WTC11 (cell line): ENCODE results near the gene FAM20C. TPM values are rescaled to one million over a fixed set of nuclear protein-coding genes. Genes with fewer than 3 reads are reported as not detected.

Experiments
- ATAC-seq: fragments of 200-7000 bp; cut with Tn5 transposase; 2 replicates; pipeline ENCODE4 v1.10.0; 2021; ENCODE audit warnings: mild to moderate bottlenecking, moderate library complexity
- CTCF ChIA-PET: fragments of 300-600 bp; sonication (Branson Sonifier 250); formaldehyde crosslinking; loops from one replicate; lab custom pipeline; 2021; ENCODE audit warnings: antibody characterized with exemption; lab: Charles Lee
- POLR2A ChIA-PET: fragments of 350-600 bp; sonication (Branson Sonifier 250); formaldehyde crosslinking; loops from one replicate; lab custom pipeline; 2021; ENCODE audit warnings: antibody characterized with exemption; lab: Charles Lee
- DNase-seq: peaks from one replicate; pipeline ENCODE4 v3.0.0; 2021; ENCODE audit warnings: low spot score
- H3K27ac Mint-ChIP-seq: 2 replicates; pipeline ENCODE4 v1.8.0; 2021; ENCODE audit warnings: mixed read lengths
- H3K27me3 Mint-ChIP-seq: 2 replicates; pipeline ENCODE4 v1.8.0; 2021; ENCODE audit warnings: low read depth, mild to moderate bottlenecking, moderate library complexity, mixed read lengths
- H3K36me3 Mint-ChIP-seq: 2 replicates; pipeline ENCODE4 v1.8.0; 2021; ENCODE audit warnings: mixed read lengths
- H3K4me1 Mint-ChIP-seq: 2 replicates; pipeline ENCODE4 v1.8.0; 2022; ENCODE audit warnings: mixed read lengths
- H3K4me3 Mint-ChIP-seq: 2 replicates; pipeline ENCODE4 v1.8.0; 2021; ENCODE audit warnings: mild to moderate bottlenecking, moderate library complexity, mixed read lengths
- H3K9me3 Mint-ChIP-seq: 2 replicates; pipeline ENCODE4 v1.8.0; 2021; ENCODE audit warnings: mixed read lengths
- AFF4 ChIP-seq: sonication (generic); formaldehyde crosslinking; IDR thresholded peaks from 2 replicates; pipeline ENCODE4 v1.8.1; 2023; ENCODE audit warnings: mild to moderate bottlenecking, missing genetic modification reagents, borderline replicate concordance
- AR ChIP-seq: fragments of 250-450 bp; sonication (Bioruptor Pico); IDR thresholded peaks from 2 replicates; pipeline ENCODE4 v1.9.0; 2021; ENCODE audit warnings: mild to moderate bottlenecking
- ARID4B ChIP-seq: sonication (generic); formaldehyde crosslinking; IDR thresholded peaks from 2 replicates; pipeline ENCODE4 v1.8.0; 2023; ENCODE audit warnings: missing genetic modification reagents, mild to moderate bottlenecking, borderline replicate concordance
- CREB1 ChIP-seq: sonication (generic); formaldehyde crosslinking; IDR thresholded peaks from 2 replicates; pipeline ENCODE4 v1.8.0; 2023; ENCODE audit warnings: mild to moderate bottlenecking, missing genetic modification reagents
- E2F5 ChIP-seq: sonication (generic); formaldehyde crosslinking; IDR thresholded peaks from 2 replicates; pipeline ENCODE4 v1.8.1; 2022; ENCODE audit warnings: mild to moderate bottlenecking, moderate library complexity, missing genetic modification reagents
- MXD4 ChIP-seq: fragments of 250-450 bp; sonication (Bioruptor Pico); IDR thresholded peaks from 2 replicates; pipeline ENCODE4 v1.8.0; 2021; ENCODE audit warnings: mild to moderate bottlenecking, moderate library complexity, borderline replicate concordance
- TP53 ChIP-seq: sonication (generic); formaldehyde crosslinking; IDR thresholded peaks from 2 replicates; pipeline ENCODE4 v1.8.1; 2023; ENCODE audit warnings: mild to moderate bottlenecking, missing genetic modification reagents
- ZNF396 ChIP-seq: fragments of 250-450 bp; sonication (Bioruptor Pico); IDR thresholded peaks from 2 replicates; pipeline ENCODE4 v1.8.0; 2021; ENCODE audit warnings: mild to moderate bottlenecking, moderate library complexity, borderline replicate concordance
- ZNF416 ChIP-seq: fragments of 250-450 bp; sonication (Bioruptor Pico); IDR thresholded peaks from 2 replicates; pipeline ENCODE4 v1.9.0; 2021; ENCODE audit warnings: mild to moderate bottlenecking, inconsistent platforms
- total RNA-seq: library from RNA; stranded (reverse); gene quantifications from 3 replicates; pipeline ENCODE4 v1.2.3, GENCODE V29; 2021
- TF ChIP-seq, protein P1 (sequence below): sonication (generic); formaldehyde crosslinking; IDR thresholded peaks from 2 replicates; pipeline ENCODE4 v1.8.0; 2023; ENCODE audit warnings: missing genetic modification reagents
- TF ChIP-seq, protein P2 (sequence below): sonication (generic); formaldehyde crosslinking; IDR thresholded peaks from 2 replicates; pipeline ENCODE4 v1.8.1; 2023; ENCODE audit warnings: mild to moderate bottlenecking, moderate library complexity, missing genetic modification reagents

FAM20C gene
- total RNA-seq, 1 experiment from 2014 or later = 64.9 TPM

DNA sequence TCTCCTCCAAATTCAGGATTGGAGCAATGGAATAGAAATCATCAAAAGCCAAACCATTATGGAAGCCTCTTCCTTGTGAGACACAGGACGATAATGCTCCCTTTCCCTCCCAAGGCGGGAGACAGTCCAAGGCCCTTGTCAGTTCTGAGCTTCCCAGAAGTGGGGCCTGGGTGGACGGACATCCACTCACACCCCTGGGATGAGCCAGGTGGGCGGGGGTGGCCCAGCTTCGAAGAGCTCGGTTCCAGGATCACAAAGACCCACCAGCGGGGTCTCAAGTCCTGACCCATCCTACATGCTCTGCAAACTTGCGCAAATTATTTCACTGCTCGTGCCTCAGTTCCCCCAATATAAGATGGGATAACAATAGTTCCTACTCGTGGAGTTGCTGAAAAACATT lies 87.5 kb downstream of the FAM20C start (continued):
- no peak for TF ChIP-seq ARID4B (CRISPR knock-in tag)
- TF ChIP-seq TP53 (CRISPR knock-in tag) = no peak
- TF ChIP-seq ZNF396 (CRISPR knock-in tag) = no peak
- TF ChIP-seq AFF4 = no peak
- TF ChIP-seq MXD4 (CRISPR knock-in tag) = no peak
- no peak for TF ChIP-seq ZNF416 (CRISPR knock-in tag)
- no peak for TF ChIP-seq CREB1 (CRISPR knock-in tag)
- TF ChIP-seq E2F5 (CRISPR knock-in tag) = no peak
- TF ChIP-seq, all 79 proteins: peak for 0

DNA sequence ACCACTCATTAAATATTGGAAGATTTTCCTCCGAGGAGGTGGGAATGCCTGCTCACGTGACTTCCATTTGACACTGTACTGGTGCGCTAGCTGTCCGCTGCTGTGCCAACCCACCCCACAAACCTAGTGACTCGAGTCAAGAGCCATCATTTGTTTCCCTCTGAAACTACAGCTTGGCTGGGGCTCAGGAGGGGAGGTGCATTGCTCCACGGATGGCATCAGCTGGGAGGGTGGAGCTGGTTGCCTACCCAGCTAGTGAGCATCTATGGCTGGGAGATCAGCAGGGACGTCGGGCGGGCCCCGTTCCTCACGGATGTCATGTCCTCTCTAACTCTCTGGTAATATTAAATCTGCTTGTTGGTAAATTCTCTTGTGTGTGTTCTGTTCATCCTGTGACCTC lies 88.1 kb downstream of the FAM20C start:
- Mint-ChIP-seq H3K4me1 (no peaks in the 10 kb centered on the region), H3K36me3 (peaks cover 10% of the 10 kb centered on the region), H3K27me3 (peaks cover 6% of the 10 kb centered on the region; the same call in 1 of the 2 replicates), H3K27ac (no peak overlapping the region), H3K9me3 (peaks cover 16% of the 10 kb centered on the region), H3K4me3 (no peak overlapping the region)
- POLR2A ChIA-PET = no interaction called here
- no peak for ATAC-seq
- CTCF ChIA-PET = interaction anchor here (1.4 kb wide), 1 partner anchor 14 kb away, joined by 3 read pairs; no protein-coding TSS in a partner anchor
- no peak for DNase-seq
- TF ChIP-seq, protein P1, sequence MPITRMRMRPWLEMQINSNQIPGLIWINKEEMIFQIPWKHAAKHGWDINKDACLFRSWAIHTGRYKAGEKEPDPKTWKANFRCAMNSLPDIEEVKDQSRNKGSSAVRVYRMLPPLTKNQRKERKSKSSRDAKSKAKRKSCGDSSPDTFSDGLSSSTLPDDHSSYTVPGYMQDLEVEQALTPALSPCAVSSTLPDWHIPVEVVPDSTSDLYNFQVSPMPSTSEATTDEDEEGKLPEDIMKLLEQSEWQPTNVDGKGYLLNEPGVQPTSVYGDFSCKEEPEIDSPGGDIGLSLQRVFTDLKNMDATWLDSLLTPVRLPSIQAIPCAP (CRISPR knock-in tag) = no peak
- TF ChIP-seq AR = no peak
- TF ChIP-seq, protein P2, sequence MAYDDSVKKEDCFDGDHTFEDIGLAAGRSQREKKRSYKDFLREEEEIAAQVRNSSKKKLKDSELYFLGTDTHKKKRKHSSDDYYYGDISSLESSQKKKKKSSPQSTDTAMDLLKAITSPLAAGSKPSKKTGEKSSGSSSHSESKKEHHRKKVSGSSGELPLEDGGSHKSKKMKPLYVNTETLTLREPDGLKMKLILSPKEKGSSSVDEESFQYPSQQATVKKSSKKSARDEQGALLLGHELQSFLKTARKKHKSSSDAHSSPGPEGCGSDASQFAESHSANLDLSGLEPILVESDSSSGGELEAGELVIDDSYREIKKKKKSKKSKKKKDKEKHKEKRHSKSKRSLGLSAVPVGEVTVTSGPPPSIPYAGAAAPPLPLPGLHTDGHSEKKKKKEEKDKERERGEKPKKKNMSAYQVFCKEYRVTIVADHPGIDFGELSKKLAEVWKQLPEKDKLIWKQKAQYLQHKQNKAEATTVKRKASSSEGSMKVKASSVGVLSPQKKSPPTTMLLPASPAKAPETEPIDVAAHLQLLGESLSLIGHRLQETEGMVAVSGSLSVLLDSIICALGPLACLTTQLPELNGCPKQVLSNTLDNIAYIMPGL (CRISPR knock-in tag) = no peak
